HepG2 (cell line): ENCODE measurements around the gene KRTAP22-2. TPM values are rescaled to one million over a fixed set of nuclear protein-coding genes. Genes with fewer than 3 reads are reported as not detected.

Experiments
- ATAC-seq: fragments of 200-7000 bp; cut with Tn5 transposase; 3 replicates; pipeline ENCODE4 v1.9.1; 2020; ENCODE audit warnings: mild to moderate bottlenecking, moderate library complexity
- Bru-seq: library from RNA; stranded (reverse); fragments of 400-500 nt; gene quantifications from one replicate; lab custom pipeline; 2021; lab: Mats Ljungman, UMichigan
- BruChase-seq, 2 experiments: library from RNA; stranded (reverse); fragments of 400-500 nt; gene quantifications; one replicate each; lab custom pipeline; 2021; lab: Mats Ljungman, UMichigan
- BruUV-seq: library from RNA; stranded (reverse); fragments of 400-500 nt; replicated peaks from 2 replicates; lab custom pipeline; 2021; lab: Mats Ljungman, UMichigan
- CTCF ChIA-PET: fragments of 300-600 bp; formaldehyde crosslinking; extraction: SDS; loops from one replicate; lab custom pipeline; 2021; ENCODE audit warnings: low total read pairs, inconsistent platforms, low intra/inter-chr PET ratio; lab: Yijun Ruan, JAX
- POLR2A ChIA-PET: fragments of 350-600 bp; sonication (Branson Sonifier 250); formaldehyde crosslinking; loops from one replicate; lab custom pipeline; 2020; ENCODE audit warnings: antibody characterized with exemption, inconsistent platforms; lab: Yijun Ruan, JAX
- DNase-seq: peaks from one replicate; pipeline ENCODE4 v3.0.0-alpha.2; 2015; ENCODE audit warnings: low spot score
- FAIRE-seq: peaks from 3 replicates; lab custom pipeline; 2011; peaks lifted over from hg19 to GRCh38; lab: Jason Lieb, UNC
- H2AFZ ChIP-seq: one replicate; pipeline ENCODE4 v1.6.1; 2011; ENCODE audit warnings: low read length, inconsistent platforms
- H3K27ac ChIP-seq: fragments of 300-600 bp; 3 replicates; pipeline ENCODE4 v1.8.0; 2011; ENCODE audit warnings: mixed run types, mild to moderate bottlenecking, mixed read lengths, low read length, inconsistent platforms; ENCODE audit not compliant: insufficient read depth; ENCODE audit errors: extremely low read length
- H3K27me3 ChIP-seq, 2 experiments: fragments of 200-600 bp in 1 of 2; 2 replicates in 1 of 2; 3 replicates in 1 of 2; pipeline versions ENCODE4 v1.6.0 to v1.8.0; 2011; ENCODE audit warnings: low read length in 2 of 2, mild to moderate bottlenecking in 2 of 2, moderate library complexity in 2 of 2, inconsistent platforms in 1 of 2; ENCODE audit not compliant: insufficient read depth in 2 of 2, control insufficient read depth in 1 of 2
- H3K36me3 ChIP-seq, 2 experiments: fragments of 200-600 bp in 1 of 2; replicated peaks in 1 of 2; 2 replicates in 1 of 2; 3 replicates in 1 of 2; pipeline versions ENCODE4 v1.5.1 to v1.8.0; 2011; ENCODE audit warnings: low read length in 2 of 2, inconsistent platforms in 1 of 2; ENCODE audit not compliant: insufficient read depth in 2 of 2, control insufficient read depth in 1 of 2
- H3K4me1 ChIP-seq: 2 replicates; pipeline ENCODE4 v1.5.1; 2012; ENCODE audit warnings: low read length, inconsistent platforms; ENCODE audit not compliant: insufficient read depth
- H3K4me2 ChIP-seq: 2 replicates; pipeline ENCODE4 v1.6.0; 2011; ENCODE audit warnings: low read depth, low read length, inconsistent platforms
- H3K4me3 ChIP-seq, 3 experiments: fragments of 200-600 bp in 1 of 3; sonication (generic), shearing (Covaris generic) in 1 of 3; replicated peaks in 1 of 3; 2 replicates each; pipeline ENCODE4 v1.5.1; 2011 to 2016; ENCODE audit warnings: low read length in 3 of 3, inconsistent platforms in 2 of 3, low read depth in 2 of 3, mild to moderate bottlenecking in 2 of 3, control low read depth in 1 of 3, mixed read lengths in 1 of 3; ENCODE audit not compliant: insufficient read depth in 1 of 3
- H3K79me2 ChIP-seq: one replicate; pipeline ENCODE4 v1.6.1; 2011; ENCODE audit warnings: low read length, inconsistent platforms; ENCODE audit not compliant: insufficient read depth
- H3K9ac ChIP-seq: 2 replicates; pipeline ENCODE4 v1.6.0; 2011; ENCODE audit warnings: mild to moderate bottlenecking, low read depth, low read length, inconsistent platforms; ENCODE audit not compliant: insufficient read depth
- H3K9me3 ChIP-seq: 2 replicates; pipeline ENCODE4 v1.5.1; 2012; ENCODE audit warnings: mild to moderate bottlenecking, low read length
- H4K20me1 ChIP-seq: 2 replicates; pipeline ENCODE4 v1.6.0; 2011; ENCODE audit warnings: inconsistent platforms, mild to moderate bottlenecking, low read length, moderate library complexity; ENCODE audit not compliant: insufficient read depth
- EZH2 ChIP-seq: conservative IDR thresholded peaks from 2 replicates; pipeline ENCODE4 v1.6.1; 2012; ENCODE audit warnings: mild to moderate bottlenecking, low read depth, low read length, moderate library complexity
- GATA4 ChIP-seq: sonication (generic); IDR thresholded peaks from 2 replicates; pipeline ENCODE4 v1.6.1; 2016; ENCODE audit warnings: antibody characterized with exemption, low read depth, borderline replicate concordance
- MAFF ChIP-seq: IDR thresholded peaks from 2 replicates; pipeline ENCODE4 v1.6.1; 2011; ENCODE audit warnings: low read depth, low read length, improper control_type of control experiment
- MIER2 ChIP-seq: IDR thresholded peaks from 2 replicates; pipeline ENCODE4 v1.6.1; 2016; ENCODE audit warnings: missing biosample characterization, missing genetic modification reagents
- MTF2 ChIP-seq: sonication (generic); formaldehyde crosslinking; IDR thresholded peaks from 2 replicates; pipeline ENCODE4 v1.5.0; 2020; ENCODE audit warnings: missing genetic modification reagents, borderline replicate concordance
- PTBP1 ChIP-seq: fragments of 200-400 bp; formaldehyde crosslinking; IDR thresholded peaks from 2 replicates; pipeline ENCODE4 v1.6.1; 2018; ENCODE audit warnings: low read length, low read depth; ENCODE audit not compliant: poor library complexity, severe bottlenecking
- RFXANK ChIP-seq: IDR thresholded peaks from 2 replicates; pipeline ENCODE4 v1.6.1; 2016
- SUZ12 ChIP-seq: fragments of 150-350 bp; IDR thresholded peaks from 2 replicates; pipeline ENCODE4 v1.6.1; 2014; ENCODE audit warnings: low read depth, low read length
- ZNF331 ChIP-seq: sonication (generic); formaldehyde crosslinking; IDR thresholded peaks from 2 replicates; pipeline ENCODE4 v1.4.0; 2020; ENCODE audit warnings: missing genetic modification reagents
- ZNF614 ChIP-seq: IDR thresholded peaks from 2 replicates; pipeline ENCODE4 v1.6.1; 2018; ENCODE audit warnings: missing biosample characterization, missing genetic modification reagents, inconsistent platforms, borderline replicate concordance
- ZNF788 ChIP-seq: sonication (generic); formaldehyde crosslinking; IDR thresholded peaks from 2 replicates; pipeline ENCODE4 v1.5.0; 2020; ENCODE audit warnings: mild to moderate bottlenecking, missing genetic modification reagents, borderline replicate concordance
- in situ Hi-C: cut with HindIII; loops from 2 replicates; pipeline ENCODE4 v1.10.0; 2017; ENCODE audit warnings: low pct_unique_long_range_greater_than_20kb; ENCODE audit not compliant: extremely low pct_ligation_motif_present
- intact Hi-C: fragments of 100-400 bp; cut with micrococcal nuclease; formaldehyde crosslinking; loops from one replicate; pipeline ENCODE4 v1.10.0; 2022; ENCODE audit not compliant: unreplicated experiment
- long read RNA-seq, 2 experiments: library from RNA in 1 of 2; library from polyadenylated mRNA in 1 of 2; stranded (forward) in 1 of 2; unstranded in 1 of 2; transcript quantifications; one replicate each; pipeline ENCODE4 v2.0.0, GENCODE V29; 2019 to 2022
- polyA minus RNA-seq, 3 experiments: library from RNA; depleted of rRNA, polyadenylated mRNA; stranded (reverse); fragments of >200 nt; gene quantifications; 2 replicates each; pipeline ENCODE4 v1.2.3, GENCODE V29; 2011; ENCODE audit warnings: low replicate concordance in 1 of 3
- polyA plus RNA-seq, 8 experiments: library from polyadenylated mRNA; depleted of rRNA in 3 of 8; stranded (reverse) in 7 of 8; unstranded in 1 of 8; fragments of >200 nt; fragmentation: Illumina TruSeq in 4 of 8; extraction: Trizol in 4 of 8; gene quantifications; 2 replicates each; pipeline versions ENCODE4 v1.2.1 to v1.2.3, GENCODE V29; 2011 to 2016; ENCODE audit warnings: low read depth in 4 of 8, missing spikeins in 1 of 8, mixed read lengths in 1 of 8; ENCODE audit not compliant: insufficient read depth in 1 of 8
- total RNA-seq, 5 experiments: library from RNA; depleted of rRNA; stranded (reverse); fragments of >200 nt; fragmentation: Illumina TruSeq; extraction: Trizol; gene quantifications; 2 replicates each; pipeline ENCODE4 v1.2.3, GENCODE V29; 2016; ENCODE audit warnings: low read depth in 1 of 5
- TF ChIP-seq, protein P1 (sequence below): IDR thresholded peaks from 2 replicates; pipeline ENCODE4 v1.6.1; 2018; ENCODE audit warnings: missing genetic modification reagents, mild to moderate bottlenecking, missing compliant biosample characterization
- TF ChIP-seq, protein P2 (sequence below): sonication (generic); formaldehyde crosslinking; IDR thresholded peaks from 2 replicates; pipeline ENCODE4 v1.9.0; 2021; ENCODE audit warnings: missing genetic modification reagents, borderline replicate concordance
- TF ChIP-seq, protein P3 (sequence below): IDR thresholded peaks from 2 replicates; pipeline ENCODE4 v1.6.1; 2018; ENCODE audit warnings: missing genetic modification reagents

Gene KRTAP22-2
- not detected in 2 replicates for total RNA-seq (2016; rRNA removed; fragmentation: Illumina TruSeq; extraction: Trizol)
- total RNA-seq (2016; cell fraction: cytosol; rRNA removed; fragmentation: Illumina TruSeq; extraction: Trizol; ENCODE audit: low read depth) = not detected in 2 replicates
- not detected in 2 replicates for total RNA-seq (2016; cell fraction: insoluble cytoplasmic fraction; rRNA removed; fragmentation: Illumina TruSeq; extraction: Trizol)
- total RNA-seq (2016; cell fraction: membrane; rRNA removed; fragmentation: Illumina TruSeq; extraction: Trizol) = not detected in 2 replicates
- total RNA-seq (2016; cell fraction: nucleus; rRNA removed; fragmentation: Illumina TruSeq; extraction: Trizol) = not detected in 2 replicates
- polyA plus RNA-seq (2011; rRNA removed) = not detected in 2 replicates
- polyA plus RNA-seq (2011; cell fraction: cytosol; rRNA removed) = not detected in 2 replicates
- polyA plus RNA-seq (2011; cell fraction: nucleus; rRNA removed) = not detected in 2 replicates
- not detected in 2 replicates for polyA plus RNA-seq (2012)
- not detected in 2 replicates for polyA plus RNA-seq (2016; cell fraction: cytosol; fragmentation: Illumina TruSeq; extraction: Trizol; ENCODE audit: low read depth)
- not detected in 2 replicates for polyA plus RNA-seq (2016; cell fraction: insoluble cytoplasmic fraction; fragmentation: Illumina TruSeq; extraction: Trizol; ENCODE audit: low read depth)
- not detected in 2 replicates for polyA plus RNA-seq (2016; cell fraction: membrane; fragmentation: Illumina TruSeq; extraction: Trizol; ENCODE audit: low read depth)
- not detected in 2 replicates for polyA plus RNA-seq (2016; cell fraction: nucleus; fragmentation: Illumina TruSeq; extraction: Trizol; ENCODE audit: insufficient read depth, low read depth)
- polyA minus RNA-seq (2011; rRNA and poly(A)+ RNA removed; ENCODE audit: low replicate concordance) = not detected in 2 replicates
- polyA minus RNA-seq (2011; cell fraction: cytosol; rRNA and poly(A)+ RNA removed) = not detected in 2 replicates
- polyA minus RNA-seq (2011; cell fraction: nucleus; rRNA and poly(A)+ RNA removed) = not detected in 2 replicates
- Bru-seq, nascent RNA = not detected
- BruChase-seq, experiment 1, labeled RNA remaining after a 6-hour chase = not detected
- not detected for BruChase-seq, experiment 2, labeled RNA remaining after a 2-hour chase
- long read RNA-seq, experiment 1 = 0 reads
- long read RNA-seq, experiment 2 = 0 reads

DNA sequence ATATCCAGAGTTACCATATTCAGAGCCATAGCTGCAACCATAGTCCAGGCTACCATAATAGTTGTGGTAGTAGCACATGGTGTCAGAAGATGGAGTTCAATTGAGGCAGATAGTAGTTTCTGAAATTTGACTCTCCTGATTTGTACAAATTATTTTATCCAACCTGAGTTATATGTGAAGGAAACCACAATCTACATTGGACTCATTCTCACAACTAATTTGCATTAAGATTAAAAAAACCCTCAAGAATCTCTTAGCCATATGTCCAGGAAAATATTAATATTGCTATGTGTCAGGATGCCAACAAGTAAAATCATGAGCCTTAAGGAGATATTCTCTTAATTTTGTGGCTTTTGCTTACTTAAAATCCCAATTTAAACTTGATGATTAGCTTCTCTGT, at the start of gene KRTAP22-2:
Gene KRTAP22-2 (minus strand): TSS at position 101 of the 400 bp plus-strand sequence.
- Histone ChIP-seq H3K4me1 (no peaks in the 10 kb centered on the region), H2AFZ (no peak within 1 kb of the TSS), H3K4me3 (no peak within 1 kb of the TSS), H3K4me2 (no peak within 1 kb of the TSS), H3K27me3 (no peaks in the 10 kb centered on the region), H3K27ac (no peak within 1 kb of the TSS), H3K36me3 (no peaks in the 10 kb centered on the region), H3K79me2 (no peaks in the 10 kb centered on the region), H3K9me3 (peaks cover 82% of the 10 kb centered on the region)
- FAIRE-seq = no peak
- no peak for ATAC-seq
- DNase-seq = no peak
- ChIA-PET POLR2A (no interaction called here), CTCF (no interaction called here)
- intact Hi-C loops (no loop called here), in situ Hi-C loops (no loop called here)
- BruUV-seq = no TSS peak
- TF ChIP-seq, protein P1, sequence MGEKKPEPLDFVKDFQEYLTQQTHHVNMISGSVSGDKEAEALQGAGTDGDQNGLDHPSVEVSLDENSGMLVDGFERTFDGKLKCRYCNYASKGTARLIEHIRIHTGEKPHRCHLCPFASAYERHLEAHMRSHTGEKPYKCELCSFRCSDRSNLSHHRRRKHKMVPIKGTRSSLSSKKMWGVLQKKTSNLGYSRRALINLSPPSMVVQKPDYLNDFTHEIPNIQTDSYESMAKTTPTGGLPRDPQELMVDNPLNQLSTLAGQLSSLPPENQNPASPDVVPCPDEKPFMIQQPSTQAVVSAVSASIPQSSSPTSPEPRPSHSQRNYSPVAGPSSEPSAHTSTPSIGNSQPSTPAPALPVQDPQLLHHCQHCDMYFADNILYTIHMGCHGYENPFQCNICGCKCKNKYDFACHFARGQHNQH = no peak
- TF ChIP-seq EZH2 (no peak), MTF2 (CRISPR knock-in tag) (no peak), PTBP1 (no peak), MAFF (no peak), MIER2 (CRISPR knock-in tag) (no peak), RFXANK (no peak), ZNF331 (no peak), ZNF614 (CRISPR knock-in tag) (no peak), SUZ12 (no peak), GATA4 (no peak), ZNF788 (CRISPR knock-in tag) (no peak)
- TF ChIP-seq, protein P2, sequence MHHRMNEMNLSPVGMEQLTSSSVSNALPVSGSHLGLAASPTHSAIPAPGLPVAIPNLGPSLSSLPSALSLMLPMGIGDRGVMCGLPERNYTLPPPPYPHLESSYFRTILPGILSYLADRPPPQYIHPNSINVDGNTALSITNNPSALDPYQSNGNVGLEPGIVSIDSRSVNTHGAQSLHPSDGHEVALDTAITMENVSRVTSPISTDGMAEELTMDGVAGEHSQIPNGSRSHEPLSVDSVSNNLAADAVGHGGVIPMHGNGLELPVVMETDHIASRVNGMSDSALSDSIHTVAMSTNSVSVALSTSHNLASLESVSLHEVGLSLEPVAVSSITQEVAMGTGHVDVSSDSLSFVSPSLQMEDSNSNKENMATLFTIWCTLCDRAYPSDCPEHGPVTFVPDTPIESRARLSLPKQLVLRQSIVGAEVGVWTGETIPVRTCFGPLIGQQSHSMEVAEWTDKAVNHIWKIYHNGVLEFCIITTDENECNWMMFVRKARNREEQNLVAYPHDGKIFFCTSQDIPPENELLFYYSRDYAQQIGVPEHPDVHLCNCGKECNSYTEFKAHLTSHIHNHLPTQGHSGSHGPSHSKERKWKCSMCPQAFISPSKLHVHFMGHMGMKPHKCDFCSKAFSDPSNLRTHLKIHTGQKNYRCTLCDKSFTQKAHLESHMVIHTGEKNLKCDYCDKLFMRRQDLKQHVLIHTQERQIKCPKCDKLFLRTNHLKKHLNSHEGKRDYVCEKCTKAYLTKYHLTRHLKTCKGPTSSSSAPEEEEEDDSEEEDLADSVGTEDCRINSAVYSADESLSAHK (CRISPR knock-in tag) = no peak
- TF ChIP-seq, protein P3, sequence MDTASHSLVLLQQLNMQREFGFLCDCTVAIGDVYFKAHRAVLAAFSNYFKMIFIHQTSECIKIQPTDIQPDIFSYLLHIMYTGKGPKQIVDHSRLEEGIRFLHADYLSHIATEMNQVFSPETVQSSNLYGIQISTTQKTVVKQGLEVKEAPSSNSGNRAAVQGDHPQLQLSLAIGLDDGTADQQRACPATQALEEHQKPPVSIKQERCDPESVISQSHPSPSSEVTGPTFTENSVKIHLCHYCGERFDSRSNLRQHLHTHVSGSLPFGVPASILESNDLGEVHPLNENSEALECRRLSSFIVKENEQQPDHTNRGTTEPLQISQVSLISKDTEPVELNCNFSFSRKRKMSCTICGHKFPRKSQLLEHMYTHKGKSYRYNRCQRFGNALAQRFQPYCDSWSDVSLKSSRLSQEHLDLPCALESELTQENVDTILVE (CRISPR knock-in tag) = no peak
- TF ChIP-seq, all 625 proteins: peak for 0
- H4K20me1 ChIP-seq = no peaks in the 10 kb centered on the region
- H3K9ac ChIP-seq = no peak within 1 kb of the TSS
